ENCODE measurements around the gene NRXN3.

The NRXN3 gene

DNA sequence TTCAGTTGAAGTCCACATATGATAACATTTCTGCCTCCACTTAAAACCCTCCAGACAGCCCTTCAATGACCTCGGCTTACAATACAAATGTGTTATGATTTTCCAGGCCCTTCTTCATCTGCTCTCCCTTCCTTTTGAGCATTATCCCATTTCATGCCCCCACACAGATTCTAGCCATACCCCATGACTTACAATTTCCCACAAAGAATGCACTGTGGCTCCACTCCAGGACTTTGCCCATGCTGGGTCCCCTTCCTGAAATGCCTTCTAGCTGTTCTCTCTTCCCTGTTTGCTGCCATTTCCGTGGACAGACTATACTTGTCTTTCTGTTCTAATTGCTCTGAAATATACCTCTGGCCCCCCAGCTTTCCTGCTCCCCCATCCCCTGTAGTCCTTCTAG, 1078.0 kb downstream of the NRXN3 start (continued):
- no peak for TF ChIP-seq ZBTB26 (tag by site-specific recombination; optimal IDR thresholded peaks at IDR 0.05)

- Histone ChIP-seq H3K27ac (ENCODE audit: extremely low read depth, low read depth, low read length) (no peak overlapping the region), H3K36me3 (ENCODE audit: control insufficient read depth in 2 of 2, insufficient read depth in 1 of 2, low read length in 2 of 2) (no peaks in the 10 kb centered on the region), H3K4me3 (ENCODE audit: low read depth, low read length) (no peak overlapping the region), H3K4me1 (ENCODE audit: control insufficient read depth, insufficient read depth, low read length) (no peaks in the 10 kb centered on the region), H3K9me3 (ENCODE audit: control insufficient read depth, insufficient read depth, low read depth, low read length) (no peaks in the 10 kb centered on the region)
- POLR2A ChIA-PET = no interaction called here
- CTCF ChIA-PET = no interaction called here
- no peak for TF ChIP-seq ZNF768 (tag by site-specific recombination; IDR thresholded peaks at IDR 0.05)
These were observed 1078.6 kb downstream of the NRXN3 start for GRCh38 chr14:79248771-79249170.

DNA sequence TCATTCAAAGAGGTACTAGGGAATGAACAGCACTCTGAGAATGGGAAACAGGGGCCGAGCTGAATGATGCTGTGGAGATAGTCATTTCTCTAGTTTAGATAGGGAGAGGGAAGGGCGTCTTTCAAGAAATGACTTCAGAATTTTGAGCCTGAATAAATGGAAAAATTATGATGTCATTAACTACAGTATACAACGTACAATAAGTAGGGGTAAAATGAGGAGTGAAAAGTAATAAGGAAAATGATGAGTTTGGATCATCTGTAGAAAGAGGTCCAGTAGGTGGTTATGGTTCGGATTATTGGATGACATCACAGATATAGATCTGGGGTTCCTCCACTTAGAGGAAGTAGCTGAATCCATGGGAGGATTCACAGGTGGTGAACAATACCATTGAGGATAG, 1081.1 kb downstream of the NRXN3 start:
- no peaks in the 10 kb centered on the region for H3K9me3 ChIP-seq (ENCODE audit: control insufficient read depth, insufficient read depth, low read depth, low read length)
- no peak overlapping the region for H3K4me3 ChIP-seq (ENCODE audit: low read depth, low read length)
- H3K4me1 ChIP-seq (ENCODE audit: control insufficient read depth, insufficient read depth, low read length) = no peaks in the 10 kb centered on the region
- CTCF ChIA-PET = no interaction called here
- TF ChIP-seq ATF2 (tag by site-specific recombination; IDR thresholded peaks at IDR 0.05; ENCODE audit: low read depth) = peak; percentile 59; the same call in 1 of the 2 replicates
- TF ChIP-seq, protein P1, sequence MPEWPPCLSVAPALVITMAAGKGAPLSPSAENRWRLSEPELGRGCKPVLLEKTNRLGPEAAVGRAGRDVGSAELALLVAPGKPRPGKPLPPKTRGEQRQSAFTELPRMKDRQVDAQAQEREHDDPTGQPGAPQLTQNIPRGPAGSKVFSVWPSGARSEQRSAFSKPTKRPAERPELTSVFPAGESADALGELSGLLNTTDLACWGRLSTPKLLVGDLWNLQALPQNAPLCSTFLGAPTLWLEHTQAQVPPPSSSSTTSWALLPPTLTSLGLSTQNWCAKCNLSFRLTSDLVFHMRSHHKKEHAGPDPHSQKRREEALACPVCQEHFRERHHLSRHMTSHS (tag by site-specific recombination; IDR thresholded peaks at IDR 0.05) = no peak
- POLR2A ChIA-PET = no interaction called here
- H3K27ac ChIP-seq (ENCODE audit: extremely low read depth, low read depth, low read length) = no peak overlapping the region
- no peaks in the 10 kb centered on the region for H3K36me3 ChIP-seq (ENCODE audit: control insufficient read depth in 2 of 2, insufficient read depth in 1 of 2, low read length in 2 of 2)

DNA sequence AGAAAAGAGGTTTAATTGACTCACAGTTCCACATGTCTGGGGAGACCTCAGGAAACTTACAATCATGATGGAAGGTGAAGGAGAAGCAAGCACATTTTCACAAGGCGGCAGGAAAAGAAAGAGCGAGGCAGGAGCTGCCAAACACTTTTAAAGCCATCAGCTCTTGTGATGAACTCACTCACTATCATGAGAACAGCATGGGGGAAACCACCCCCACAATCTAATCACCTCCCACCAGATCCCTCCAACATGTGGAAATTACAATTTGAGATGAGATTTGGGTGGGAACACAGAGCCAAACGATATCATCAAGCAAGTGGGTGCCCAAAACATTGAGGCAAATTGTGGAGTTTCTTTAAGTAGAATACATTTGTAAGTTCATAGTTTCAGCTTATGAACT, 1083.4 kb downstream of the NRXN3 start:
- H3K9me3 ChIP-seq (ENCODE audit: control insufficient read depth, insufficient read depth, low read depth, low read length) = no peaks in the 10 kb centered on the region
- H3K36me3 ChIP-seq (ENCODE audit: control insufficient read depth in 2 of 2, insufficient read depth in 1 of 2, low read length in 2 of 2) = no peaks in the 10 kb centered on the region
- no peak overlapping the region for H3K27ac ChIP-seq (ENCODE audit: extremely low read depth, low read depth, low read length)
- H3K4me1 ChIP-seq (ENCODE audit: control insufficient read depth, insufficient read depth, low read length) = no peaks in the 10 kb centered on the region
- POLR2A ChIA-PET = no interaction called here
- H3K4me3 ChIP-seq (ENCODE audit: low read depth, low read length) = no peak overlapping the region
- CTCF ChIA-PET = no interaction called here
- TF ChIP-seq ZNF768 (tag by site-specific recombination; IDR thresholded peaks at IDR 0.05) (no peak), ZFHX2 (tag by site-specific recombination; conservative IDR thresholded peaks at IDR 0.05) (0 out of 2 replicates have a peak, but pooled peaks have one; percentile 19), ZNF354C (tag by site-specific recombination; IDR thresholded peaks at IDR 0.05; ENCODE audit: borderline replicate concordance, low read depth) (no peak)
- TF ChIP-seq, protein P2, sequence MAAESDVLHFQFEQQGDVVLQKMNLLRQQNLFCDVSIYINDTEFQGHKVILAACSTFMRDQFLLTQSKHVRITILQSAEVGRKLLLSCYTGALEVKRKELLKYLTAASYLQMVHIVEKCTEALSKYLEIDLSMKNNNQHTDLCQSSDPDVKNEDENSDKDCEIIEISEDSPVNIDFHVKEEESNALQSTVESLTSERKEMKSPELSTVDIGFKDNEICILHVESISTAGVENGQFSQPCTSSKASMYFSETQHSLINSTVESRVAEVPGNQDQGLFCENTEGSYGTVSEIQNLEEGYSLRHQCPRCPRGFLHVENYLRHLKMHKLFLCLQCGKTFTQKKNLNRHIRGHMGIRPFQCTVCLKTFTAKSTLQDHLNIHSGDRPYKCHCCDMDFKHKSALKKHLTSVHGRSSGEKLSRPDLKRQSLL (tag by site-specific recombination; IDR thresholded peaks at IDR 0.05) = no peak

GRCh38 chr14:79254069-79254775, 1084.0 kb downstream of the NRXN3 start:
- no peaks in the 10 kb centered on the region for H3K9me3 ChIP-seq (ENCODE audit: control insufficient read depth, insufficient read depth, low read depth, low read length)
- ChIA-PET POLR2A (no interaction called here), CTCF (no interaction called here)
- TF ChIP-seq ZNF561 (tag by site-specific recombination; IDR thresholded peaks at IDR 0.05; ENCODE audit: borderline replicate concordance) (no peak), BCL11B (tag by site-specific recombination; IDR thresholded peaks at IDR 0.05; ENCODE audit: low read depth) (no peak), ZNF423 (tag by site-specific recombination; IDR thresholded peaks at IDR 0.05) (no peak), ZBTB17 (tag by site-specific recombination; IDR thresholded peaks at IDR 0.05) (no peak), ZNF114 (tag by site-specific recombination; IDR thresholded peaks at IDR 0.05) (no peak), ZNF16 (tag by site-specific recombination; IDR thresholded peaks at IDR 0.05; ENCODE audit: low read depth) (no peak), ZNF548 (tag by site-specific recombination; IDR thresholded peaks at IDR 0.05) (no peak), GFI1B (tag by site-specific recombination; IDR thresholded peaks at IDR 0.05) (no peak), ZNF624 (tag by site-specific recombination; IDR thresholded peaks at IDR 0.05) (no peak)
- TF ChIP-seq, protein P3, sequence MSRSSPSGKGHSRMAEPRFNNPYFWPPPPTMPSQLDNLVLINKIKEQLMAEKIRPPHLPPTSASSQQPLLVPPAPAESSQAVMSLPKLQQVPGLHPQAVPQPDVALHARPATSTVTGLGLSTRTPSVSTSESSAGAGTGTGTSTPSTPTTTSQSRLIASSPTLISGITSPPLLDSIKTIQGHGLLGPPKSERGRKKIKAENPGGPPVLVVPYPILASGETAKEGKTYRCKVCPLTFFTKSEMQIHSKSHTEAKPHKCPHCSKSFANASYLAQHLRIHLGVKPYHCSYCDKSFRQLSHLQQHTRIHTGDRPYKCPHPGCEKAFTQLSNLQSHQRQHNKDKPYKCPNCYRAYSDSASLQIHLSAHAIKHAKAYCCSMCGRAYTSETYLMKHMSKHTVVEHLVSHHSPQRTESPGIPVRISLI (tag by site-specific recombination; IDR thresholded peaks at IDR 0.05) = no peak
- TF ChIP-seq, protein P4, sequence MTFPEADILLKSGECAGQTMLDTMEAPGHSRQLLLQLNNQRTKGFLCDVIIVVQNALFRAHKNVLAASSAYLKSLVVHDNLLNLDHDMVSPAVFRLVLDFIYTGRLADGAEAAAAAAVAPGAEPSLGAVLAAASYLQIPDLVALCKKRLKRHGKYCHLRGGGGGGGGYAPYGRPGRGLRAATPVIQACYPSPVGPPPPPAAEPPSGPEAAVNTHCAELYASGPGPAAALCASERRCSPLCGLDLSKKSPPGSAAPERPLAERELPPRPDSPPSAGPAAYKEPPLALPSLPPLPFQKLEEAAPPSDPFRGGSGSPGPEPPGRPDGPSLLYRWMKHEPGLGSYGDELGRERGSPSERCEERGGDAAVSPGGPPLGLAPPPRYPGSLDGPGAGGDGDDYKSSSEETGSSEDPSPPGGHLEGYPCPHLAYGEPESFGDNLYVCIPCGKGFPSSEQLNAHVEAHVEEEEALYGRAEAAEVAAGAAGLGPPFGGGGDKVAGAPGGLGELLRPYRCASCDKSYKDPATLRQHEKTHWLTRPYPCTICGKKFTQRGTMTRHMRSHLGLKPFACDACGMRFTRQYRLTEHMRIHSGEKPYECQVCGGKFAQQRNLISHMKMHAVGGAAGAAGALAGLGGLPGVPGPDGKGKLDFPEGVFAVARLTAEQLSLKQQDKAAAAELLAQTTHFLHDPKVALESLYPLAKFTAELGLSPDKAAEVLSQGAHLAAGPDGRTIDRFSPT (tag by site-specific recombination; IDR thresholded peaks at IDR 0.05) = no peak
- no peaks in the 10 kb centered on the region for H3K36me3 ChIP-seq (ENCODE audit: control insufficient read depth in 2 of 2, insufficient read depth in 1 of 2, low read length in 2 of 2)
- no peak overlapping the region for H3K27ac ChIP-seq (ENCODE audit: extremely low read depth, low read depth, low read length)
- H3K4me3 ChIP-seq (ENCODE audit: low read depth, low read length) = no peak overlapping the region
- no peaks in the 10 kb centered on the region for H3K4me1 ChIP-seq (ENCODE audit: control insufficient read depth, insufficient read depth, low read length)
